Stimulated activated CD4-positive, alpha-beta T cell treated with anti-CD3 and anti-CD28 coated beads, Interleukin-2, amount 100 ng/mL, for 4 hours (primary cell): ENCODE results near the gene MGME1.
"Not testable (repeated sequence)": the region's sequence is repeated elsewhere in the genome, so short reads cannot be mapped to it uniquely, and the experiment has no call there.

Experiments used
- DNase-seq: peaks from one replicate; pipeline ENCODE4 v3.0.0-alpha.2; 2020; ENCODE audit warnings: low read depth

The MGME1 gene

GRCh38 chr20:17960400-17960885 is 8.4 kb upstream of the MGME1 start:
- not testable (repeated sequence) for DNase-seq

DNA sequence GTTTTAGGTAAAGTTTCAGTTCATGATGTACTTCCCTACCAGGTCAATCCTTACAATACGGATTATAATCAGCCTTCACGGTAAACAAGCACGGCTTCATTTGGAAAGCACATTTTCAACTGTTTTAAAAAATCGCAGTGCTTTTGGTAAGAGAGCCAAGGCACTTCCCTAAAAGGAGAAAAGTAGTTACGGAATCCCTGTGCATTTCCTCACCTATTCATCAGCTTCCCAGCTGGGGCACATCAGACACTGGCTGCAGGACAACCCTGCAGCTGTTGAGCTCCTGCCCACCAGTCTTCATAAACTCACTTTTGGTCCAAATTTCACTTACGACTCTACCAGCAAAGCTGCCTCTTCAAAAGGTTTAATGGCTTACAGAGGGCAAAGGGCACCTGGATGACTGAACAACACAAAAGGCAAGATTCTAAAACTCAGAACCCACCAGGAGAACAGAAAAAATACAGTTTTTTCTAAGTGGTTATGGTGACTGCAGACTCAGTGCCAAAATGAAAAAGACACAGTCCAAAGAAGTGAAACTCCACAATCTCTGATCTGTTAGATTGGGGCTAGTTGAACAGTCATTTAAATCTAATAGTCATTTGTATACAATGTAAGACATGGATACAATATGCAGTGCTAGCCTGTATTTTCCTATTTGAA is 7.8 kb upstream of the MGME1 start:
- DNase-seq, result no peak

- DNase-seq, result no peak
Observed at GRCh38 chr20:17961587-17961940, 7.3 kb upstream of the MGME1 start.

GRCh38 chr20:17963114-17963897 is 5.5 kb upstream of the MGME1 start:
- DNase-seq, result no peak

- no peak for DNase-seq
Observed at GRCh38 chr20:17964073-17964472, 4.7 kb upstream of the MGME1 start.

DNA sequence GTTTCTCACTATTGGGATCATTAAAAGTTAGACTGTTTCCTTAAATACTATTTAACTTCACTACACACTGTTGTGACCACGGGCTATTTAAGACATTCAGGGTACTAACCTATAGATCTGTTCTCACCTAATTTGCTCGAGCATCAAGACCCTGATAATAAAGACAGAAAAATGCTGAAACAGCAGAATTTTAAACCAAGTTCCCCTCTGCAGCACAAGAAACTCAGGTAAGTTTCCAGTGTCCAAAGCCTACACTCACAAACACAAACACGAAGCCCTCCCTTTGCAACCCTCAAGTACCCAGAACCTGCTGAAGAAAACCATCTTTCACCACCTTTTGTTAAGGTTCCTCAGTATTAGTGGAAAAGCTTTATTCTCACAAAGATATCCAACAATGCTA is 4.2 kb upstream of the MGME1 start:
- no peak for DNase-seq

DNA sequence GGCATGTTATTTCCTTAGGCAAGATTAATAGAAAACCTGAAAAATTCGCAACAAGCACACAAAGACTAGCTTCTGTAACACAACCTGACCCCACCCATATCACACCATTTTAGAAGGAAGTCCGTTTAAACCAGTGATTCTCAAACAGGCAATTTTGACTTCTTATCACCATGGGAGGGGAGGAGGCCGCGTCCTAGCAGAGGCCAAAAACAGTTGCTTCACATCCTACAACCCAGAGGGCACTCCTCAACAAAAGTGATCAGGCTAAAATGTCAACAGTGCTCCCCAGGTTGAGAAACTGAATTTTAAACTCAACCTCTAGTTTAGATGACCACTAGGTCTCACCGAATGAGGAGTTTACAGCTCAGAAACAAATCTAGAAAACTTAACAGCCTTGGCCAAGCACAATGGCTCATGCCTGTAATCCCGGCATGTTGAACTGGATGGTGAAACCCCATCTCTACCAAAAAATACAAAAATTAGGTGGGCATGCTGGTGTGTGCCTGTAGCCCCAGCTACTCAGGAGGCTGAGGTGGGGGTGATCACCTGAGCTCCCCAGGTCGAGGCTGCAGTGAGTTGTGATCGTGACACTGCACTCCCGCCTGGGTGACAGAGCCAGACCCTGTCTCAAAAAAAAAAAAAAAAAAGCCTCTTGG is 3.6 kb upstream of the MGME1 start:
- DNase-seq, result no peak

DNA sequence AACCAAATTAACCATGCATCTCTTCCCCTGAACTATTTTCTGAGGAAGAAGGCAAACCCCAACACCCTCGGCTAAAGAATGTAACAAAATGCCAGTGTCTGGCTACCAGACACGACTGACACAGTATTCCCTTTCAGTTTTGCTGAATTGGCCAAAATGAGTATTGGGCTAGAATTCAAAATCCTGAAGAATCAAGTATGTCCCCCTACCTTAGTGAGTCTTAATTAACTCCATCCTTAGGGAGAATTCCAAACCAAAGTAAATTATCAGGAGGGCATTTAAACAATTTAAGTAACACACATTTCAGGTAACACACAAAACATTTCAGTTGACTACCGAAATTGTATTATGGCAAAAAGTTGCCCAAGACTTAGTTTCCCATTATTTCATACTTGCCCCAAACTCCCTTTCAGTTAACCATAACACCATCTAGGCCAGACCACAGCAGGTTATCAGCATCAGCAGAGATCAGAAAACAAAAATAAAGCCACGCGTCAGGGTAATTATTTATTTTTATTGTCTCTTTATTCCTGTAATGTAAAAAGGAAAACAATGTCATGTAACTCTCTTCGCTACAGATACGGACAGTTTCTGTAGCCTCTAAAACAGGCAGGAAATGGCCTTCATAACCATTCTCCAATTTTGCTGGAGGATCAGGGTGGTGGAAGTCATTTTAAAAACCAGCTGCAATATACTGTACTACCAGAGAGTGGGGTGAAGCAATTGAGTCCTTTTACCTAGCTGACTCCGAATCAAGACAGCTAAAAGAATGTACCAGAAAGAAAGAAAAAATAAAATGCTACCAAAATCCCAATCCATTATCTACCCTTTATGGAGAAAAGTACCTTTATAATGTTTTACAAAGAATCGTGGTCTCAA is 2.1 kb upstream of the MGME1 start:
- no peak for DNase-seq

GRCh38 chr20:17967521-17968365 is 1.1 kb upstream of the MGME1 start:
- DNase-seq, result no peak

GRCh38 chr20:17969278-17969883 is 563 bp downstream of the MGME1 start:
- DNase-seq, result no peak

- no peak for DNase-seq
Observed at GRCh38 chr20:17969884-17970409, 1.1 kb downstream of the MGME1 start.

DNA sequence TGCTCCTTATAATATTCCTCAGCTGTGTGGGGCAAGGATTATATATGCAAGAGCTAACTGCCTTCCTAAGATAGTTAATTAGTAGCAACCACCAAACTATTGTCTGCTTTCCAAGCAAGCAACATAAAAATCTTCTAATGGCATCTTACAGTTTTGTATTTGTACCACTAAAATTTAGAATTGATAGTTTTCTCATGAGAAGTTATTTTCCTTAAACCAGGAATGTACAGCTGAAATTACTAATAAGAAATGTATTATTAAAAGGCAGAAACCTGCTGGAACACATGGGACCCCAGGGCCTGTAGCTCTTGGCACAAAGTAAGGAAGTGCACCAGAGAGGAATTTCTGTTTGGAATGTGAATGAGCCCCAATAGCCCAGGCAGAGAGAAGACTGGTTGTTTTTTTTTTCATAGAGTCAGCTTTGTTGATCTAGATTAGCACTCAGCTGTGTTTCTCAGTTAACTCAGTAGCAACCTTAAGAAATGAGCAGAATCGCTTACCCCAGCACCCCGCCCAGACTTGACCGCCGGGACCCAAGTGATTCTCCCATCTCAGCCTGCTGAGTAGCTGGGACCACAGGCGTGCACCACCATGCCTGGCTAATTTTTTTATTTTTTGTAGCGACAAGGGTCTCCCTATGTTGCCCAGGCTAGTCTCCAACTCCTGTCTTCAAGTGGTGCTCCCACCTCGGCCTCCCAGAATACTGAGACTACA is 2.6 kb downstream of the MGME1 start:
- DNase-seq, result no peak

GRCh38 chr20:17972121-17972520 is 3.3 kb downstream of the MGME1 start:
- DNase-seq, result no peak

- DNase-seq, result no peak
Observed at GRCh38 chr20:17976305-17976704, 7.5 kb downstream of the MGME1 start.

DNA sequence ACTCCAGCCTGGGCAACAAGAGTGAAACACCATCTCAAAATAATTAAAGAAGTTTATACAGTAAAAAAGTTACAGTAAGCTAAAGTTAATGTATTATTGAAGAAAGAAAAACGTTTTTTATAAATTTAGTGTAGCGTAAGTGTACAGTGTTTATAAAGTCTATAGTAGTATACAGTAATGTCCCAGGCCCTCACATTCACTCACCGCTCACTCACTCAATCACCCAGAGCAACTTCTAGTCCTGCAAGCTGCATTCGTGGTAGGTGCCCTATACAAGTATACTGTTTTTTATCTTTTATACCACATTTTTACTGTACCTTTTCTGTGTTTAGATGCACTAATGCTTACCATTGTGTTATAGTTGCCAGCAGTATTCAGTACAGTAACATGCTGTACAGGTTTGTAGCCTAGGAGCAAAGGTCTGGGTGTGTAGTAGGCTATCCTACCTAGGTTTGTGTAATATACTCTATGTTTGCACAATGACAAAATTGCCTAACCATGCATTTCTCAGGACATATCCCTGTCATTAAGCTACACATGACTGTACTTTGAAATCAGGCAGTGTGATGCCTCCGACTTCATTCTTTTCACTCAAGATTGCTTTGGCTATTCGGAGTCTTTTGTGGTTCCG is 16.7 kb downstream of the MGME1 start:
- DNase-seq, result no peak

- no peak for DNase-seq
Observed at GRCh38 chr20:17987988-17988387, 19.2 kb downstream of the MGME1 start.

DNA sequence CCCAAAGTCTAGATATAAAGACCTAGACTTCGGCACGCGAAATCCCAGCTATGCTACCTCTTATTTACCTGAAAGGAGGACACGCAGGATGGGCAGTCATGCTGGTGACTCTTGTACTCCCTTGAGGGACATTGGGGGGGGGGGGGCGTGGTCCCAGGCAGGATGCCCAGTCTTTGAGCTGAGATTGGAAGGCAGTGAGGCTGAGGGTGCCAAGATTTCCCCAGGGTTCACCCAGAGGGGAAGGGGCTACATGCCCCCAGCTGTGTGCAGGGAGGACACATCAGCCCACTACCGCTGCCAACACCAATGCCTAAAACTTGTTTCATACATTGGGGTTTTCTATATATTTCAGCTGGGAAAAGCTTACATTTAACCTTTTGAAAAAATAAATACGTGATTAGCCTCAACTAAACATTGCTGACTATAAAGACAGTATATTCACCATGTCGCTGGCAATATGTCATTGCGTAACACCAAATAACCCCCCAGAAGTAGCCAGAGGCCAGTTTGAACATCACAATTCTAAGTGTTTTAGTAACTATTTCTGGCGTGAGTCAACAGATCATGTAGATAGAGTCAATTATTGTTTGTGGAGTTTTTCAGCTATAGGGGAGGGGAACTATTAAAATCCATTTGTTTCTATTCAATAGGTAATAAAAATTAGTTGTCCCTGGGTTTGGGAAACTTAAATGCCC is 21.6 kb downstream of the MGME1 start:
- no peak for DNase-seq

DNA sequence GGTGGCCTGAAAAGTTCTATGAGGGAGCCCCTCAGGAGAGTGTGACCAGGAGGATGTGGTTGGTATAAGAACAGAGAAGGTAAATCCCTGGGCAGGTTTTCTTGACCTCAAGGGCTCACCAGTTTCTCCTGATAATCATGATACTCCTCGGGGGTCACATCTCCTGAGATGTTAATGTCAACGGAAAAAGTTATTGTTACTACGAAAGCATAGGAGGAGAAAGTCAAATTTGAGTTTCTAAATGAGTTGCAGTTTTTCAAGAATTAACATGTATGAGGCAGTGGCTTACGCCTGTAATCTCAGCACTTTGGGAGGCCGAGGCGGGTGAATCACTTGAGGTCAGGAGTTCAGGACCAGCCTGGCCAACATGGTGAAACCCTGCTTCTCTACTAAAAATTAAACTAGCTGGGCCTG is 23.4 kb downstream of the MGME1 start:
- no peak for DNase-seq
